OCI-LY3 (cell line): ENCODE results near the gene ANKH.

Experiments
- H2AFZ ChIP-seq: fragments of 200-600, 300-600 bp; shearing (Covaris generic); 2 replicates; pipeline ENCODE4 v1.6.0; 2014; ENCODE audit warnings: antibody characterized with exemption, low read depth, low read length
- H3K27ac ChIP-seq: fragments of 200-600, 300-600 bp; sonication (generic); 2 replicates; pipeline ENCODE4 v1.5.1; 2014; ENCODE audit warnings: mild to moderate bottlenecking, low read length, moderate library complexity, mixed read lengths
- H3K27me3 ChIP-seq: fragments of 200-600, 300-600 bp; sonication (generic); 2 replicates; pipeline ENCODE4 v1.6.1; 2014; ENCODE audit warnings: low read depth, low read length, mixed read lengths
- H3K36me3 ChIP-seq: fragments of 200-600, 300-600 bp; sonication (generic); replicated peaks from 2 replicates; pipeline ENCODE3; 2014; ENCODE audit warnings: low read depth, low read length, mixed read lengths
- H3K4me1 ChIP-seq: fragments of 300-600, 200-600 bp; sonication (generic); 2 replicates; pipeline ENCODE4 v1.6.1; 2014; ENCODE audit warnings: low read length, mixed read lengths
- H3K4me2 ChIP-seq: fragments of 200-600, 300-600 bp; sonication (generic); 2 replicates; pipeline ENCODE4 v1.6.1; 2014; ENCODE audit warnings: low read length, mixed read lengths
- H3K4me3 ChIP-seq: fragments of 300-600, 200-600 bp; sonication (generic); 2 replicates; pipeline ENCODE4 v1.5.1; 2014; ENCODE audit warnings: antibody characterized with exemption, mild to moderate bottlenecking, low read length, moderate library complexity
- H3K79me2 ChIP-seq: fragments of 300-600, 200-600 bp; shearing (Covaris generic); 2 replicates; pipeline ENCODE4 v1.6.1; 2014; ENCODE audit warnings: mild to moderate bottlenecking, low read length, mixed read lengths
- H3K9ac ChIP-seq: fragments of 300-600, 200-600 bp; shearing (Covaris generic); 2 replicates; pipeline ENCODE4 v1.6.0; 2014; ENCODE audit warnings: mild to moderate bottlenecking, low read length, moderate library complexity
- H3K9me3 ChIP-seq: fragments of 200-600, 300-600 bp; shearing (Covaris generic); 2 replicates; pipeline ENCODE4 v1.6.1; 2014; ENCODE audit warnings: low read length, mixed read lengths; ENCODE audit not compliant: insufficient read depth
- H4K20me1 ChIP-seq: fragments of 200-600, 300-600 bp; sonication (generic); 2 replicates; pipeline ENCODE4 v1.6.1; 2016; ENCODE audit warnings: low read length, mixed read lengths; ENCODE audit not compliant: insufficient read depth
- CTCF ChIP-seq: fragments of 200-600, 300-600 bp; sonication (generic); IDR thresholded peaks from 2 replicates; pipeline ENCODE4 v1.5.1; 2014; ENCODE audit warnings: antibody characterized with exemption, low read length, low read depth
- EZH2phosphoT487 ChIP-seq: fragments of 200-600 bp; shearing (Covaris generic); IDR thresholded peaks from 2 replicates; pipeline ENCODE4 v1.6.1; 2018; ENCODE audit warnings: antibody characterized with exemption, mixed run types, low read depth

Gene ANKH

GRCh38 chr5:14693070-14693469 is 178.5 kb downstream of the ANKH start:
- H3K36me3 ChIP-seq, result peaks cover 65% of the 10 kb centered on the region

GRCh38 chr5:14687023-14687665 is 184.4 kb downstream of the ANKH start:
- Histone ChIP-seq H3K79me2 (no peaks in the 10 kb centered on the region), H3K27ac (no peak overlapping the region), H3K4me2 (no peak overlapping the region), H3K36me3 (peaks cover 54% of the 10 kb centered on the region), H3K4me3 (no peak overlapping the region), H3K9me3 (no peaks in the 10 kb centered on the region), H3K27me3 (no peaks in the 10 kb centered on the region), H4K20me1 (no peaks in the 10 kb centered on the region; the same call in 1 of the 2 replicates), H3K9ac (no peak overlapping the region), H2AFZ (no peak overlapping the region), H3K4me1 (peaks cover 5% of the 10 kb centered on the region)
- TF ChIP-seq CTCF (no peak), EZH2phosphoT487 (no peak)

More at GRCh38 chr5:14693070-14693469, 178.5 kb downstream of the ANKH start:
- Histone ChIP-seq H3K4me2 (no peak overlapping the region), H3K9ac (no peak overlapping the region), H3K4me3 (no peak overlapping the region), H4K20me1 (no peaks in the 10 kb centered on the region), H3K79me2 (no peaks in the 10 kb centered on the region), H2AFZ (no peak overlapping the region), H3K4me1 (peaks cover 13% of the 10 kb centered on the region), H3K9me3 (no peaks in the 10 kb centered on the region), H3K27me3 (no peaks in the 10 kb centered on the region), H3K27ac (no peak overlapping the region)
- TF ChIP-seq CTCF, result no peak
- no peak for TF ChIP-seq EZH2phosphoT487

GRCh38 chr5:14686517-14686916 is 185.1 kb downstream of the ANKH start:
- H3K4me3 ChIP-seq, result no peak overlapping the region
- TF ChIP-seq CTCF, result no peak
- TF ChIP-seq EZH2phosphoT487, result no peak
- peaks cover 58% of the 10 kb centered on the region for H3K36me3 ChIP-seq
- H3K9me3 ChIP-seq, result no peaks in the 10 kb centered on the region
- no peak overlapping the region for H3K4me2 ChIP-seq
- H3K27me3 ChIP-seq, result no peaks in the 10 kb centered on the region
- H3K4me1 ChIP-seq, result peaks cover 5% of the 10 kb centered on the region
- H3K27ac ChIP-seq, result no peak overlapping the region
- no peak overlapping the region for H2AFZ ChIP-seq
- H3K9ac ChIP-seq, result no peak overlapping the region
- H3K79me2 ChIP-seq, result no peaks in the 10 kb centered on the region
- H4K20me1 ChIP-seq, result no peaks in the 10 kb centered on the region; the same call in 1 of the 2 replicates

- Histone ChIP-seq H3K27ac (no peak overlapping the region), H3K9me3 (no peaks in the 10 kb centered on the region), H3K9ac (no peak overlapping the region), H3K79me2 (no peaks in the 10 kb centered on the region), H3K4me1 (peaks cover 5% of the 10 kb centered on the region), H2AFZ (no peak overlapping the region), H3K4me2 (peak overlapping the region; percentile 44), H4K20me1 (no peaks in the 10 kb centered on the region; the same call in 1 of the 2 replicates), H3K4me3 (no peak overlapping the region), H3K27me3 (no peaks in the 10 kb centered on the region), H3K36me3 (peaks cover 57% of the 10 kb centered on the region)
- TF ChIP-seq CTCF (peak; percentile 61), EZH2phosphoT487 (no peak)
Measured at GRCh38 chr5:14685757-14686156, 185.8 kb downstream of the ANKH start.
